NCI-H1930 (cell line): Measurements from ENCODE around the gene FILIP1L.
"Not testable (repeated sequence)": the region's sequence is repeated elsewhere in the genome, so short reads cannot be mapped to it uniquely, and the experiment has no call there.

Experiments used
- DNase-seq, 2 experiments: peaks; one replicate each; lab custom pipeline; 2025; lab: John Stamatoyannopoulos, UW

Gene FILIP1L

DNA sequence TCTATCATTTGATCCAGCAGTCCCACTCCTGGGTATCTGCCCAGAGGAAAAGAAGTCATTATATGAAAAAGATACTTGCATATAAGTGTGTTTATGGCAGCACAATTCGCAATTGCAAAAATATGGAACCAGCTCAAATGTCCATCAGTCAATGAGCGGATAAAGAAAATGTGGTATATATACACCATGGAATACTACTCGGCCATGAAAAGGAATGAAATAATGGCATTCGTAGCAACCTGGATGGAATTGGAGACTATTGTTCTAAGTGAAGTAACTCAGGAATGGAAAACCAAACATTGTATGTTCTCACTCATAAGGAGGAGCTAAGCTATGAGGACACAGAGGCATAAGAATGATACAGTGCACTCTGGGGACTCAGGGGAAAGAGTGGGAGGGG lies 272.4 kb downstream of the FILIP1L start:
- not testable (repeated sequence) for DNase-seq

DNA sequence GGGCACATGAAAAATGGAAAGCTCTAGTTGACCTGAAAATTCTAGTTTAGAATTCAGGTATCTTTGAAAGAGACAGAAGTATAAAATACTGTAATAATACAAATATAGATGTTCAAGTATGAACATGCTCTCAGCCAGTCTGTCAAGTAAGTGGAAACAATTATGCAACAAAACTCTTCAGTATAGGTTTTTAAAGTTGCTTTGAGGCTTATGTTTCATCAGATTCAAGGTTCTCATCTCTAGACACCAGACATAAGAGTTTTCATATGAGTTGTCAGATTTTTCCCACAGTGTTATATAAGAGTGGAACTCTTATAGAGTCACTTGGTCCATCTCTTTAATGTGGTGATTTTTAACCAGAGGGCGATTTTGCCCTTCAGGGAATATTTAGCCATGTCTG lies 274.7 kb downstream of the FILIP1L start:
- DNase-seq = no peak

DNA sequence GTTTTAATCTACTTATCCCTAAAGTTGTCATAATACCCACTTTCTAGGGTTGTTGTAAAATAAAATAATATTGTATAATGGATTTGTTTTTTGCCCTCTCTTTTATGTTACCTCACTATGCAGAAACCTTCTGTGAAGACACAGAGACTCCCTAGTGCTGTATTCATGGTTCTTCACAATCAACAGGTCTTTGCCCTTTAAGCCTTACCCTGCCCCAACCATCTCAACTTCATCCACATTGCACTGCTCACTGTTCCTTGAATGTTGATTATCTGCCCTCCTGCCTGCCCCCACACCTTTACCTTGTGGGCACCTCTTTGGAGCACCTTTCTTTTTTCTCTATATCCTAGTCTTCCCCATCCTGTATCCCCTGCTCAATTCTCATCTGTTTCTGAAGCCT lies 275.5 kb downstream of the FILIP1L start:
- DNase-seq = no peak

DNA sequence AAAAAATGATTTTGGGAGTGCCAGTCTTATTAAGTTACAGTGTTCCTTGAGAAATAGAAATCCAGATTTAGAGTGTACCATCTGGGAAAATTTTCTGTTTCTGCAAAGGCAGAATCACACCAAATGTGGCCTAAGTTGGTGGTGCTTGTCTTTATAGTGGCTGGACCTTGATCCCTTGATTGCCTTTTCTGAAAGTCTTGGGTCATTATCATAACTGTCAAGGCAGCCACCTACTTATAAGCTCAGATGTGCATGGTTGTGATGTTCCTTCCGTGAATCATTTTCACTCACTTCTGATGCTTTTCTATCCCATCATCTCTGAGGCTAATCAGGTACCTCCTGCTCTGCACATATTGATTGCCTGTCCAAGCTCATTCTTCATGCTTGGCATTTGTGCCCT lies 276.6 kb downstream of the FILIP1L start:
- DNase-seq = no peak

DNA sequence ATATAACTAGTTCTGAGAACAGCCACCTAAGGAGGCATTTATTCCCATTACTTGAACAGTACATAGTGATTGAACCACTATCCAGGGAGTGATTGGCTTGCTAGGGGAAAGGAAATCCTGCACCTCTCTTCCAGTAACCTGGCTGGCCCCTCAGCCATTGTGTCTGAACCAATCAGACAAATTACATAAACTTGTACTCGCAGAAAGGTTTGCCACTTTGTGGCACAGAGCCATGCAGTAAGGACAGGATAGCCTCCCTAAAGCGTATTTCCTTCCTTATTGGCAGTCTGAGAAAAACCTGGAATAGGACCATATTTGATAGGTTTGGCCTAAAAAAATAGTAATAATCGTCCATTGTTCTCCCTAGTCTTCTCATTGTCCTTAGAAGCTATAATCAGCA lies 277.6 kb downstream of the FILIP1L start:
- no peak for DNase-seq

DNA sequence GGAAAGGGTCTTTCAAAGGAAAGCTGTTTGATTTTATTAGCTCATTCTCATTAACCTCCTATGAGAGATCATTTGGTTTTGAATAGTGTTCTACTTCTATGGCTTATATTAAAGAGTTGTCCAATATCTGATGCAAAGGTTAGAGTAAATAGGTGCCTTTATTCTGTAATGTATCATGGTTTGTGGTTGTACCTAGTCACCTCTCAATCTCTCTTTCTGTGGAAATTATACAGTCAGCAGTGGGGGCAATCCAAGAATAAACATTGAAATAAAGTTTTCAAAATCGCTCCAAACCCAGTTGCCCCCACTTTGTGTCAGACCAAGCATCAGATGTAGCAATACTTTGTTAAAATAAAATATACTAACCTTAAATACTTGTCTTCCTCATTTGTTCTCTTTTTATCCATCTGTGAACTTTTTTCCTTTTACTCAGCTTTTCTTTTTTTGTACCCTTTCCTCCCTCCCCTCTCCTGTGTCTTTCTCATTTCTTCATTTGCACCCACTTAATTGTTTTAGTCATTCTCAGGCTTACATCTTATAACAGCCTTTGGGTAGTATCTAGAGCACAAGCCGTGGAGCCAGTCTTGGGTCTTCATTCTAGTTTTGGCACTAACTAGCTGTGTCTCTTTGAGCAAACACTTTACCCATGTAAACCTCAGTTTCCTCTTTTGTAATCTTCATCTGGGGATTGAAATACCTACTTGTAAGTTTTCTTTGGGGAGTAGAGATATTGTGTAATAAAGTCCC lies 279.9 kb downstream of the FILIP1L start:
- DNase-seq = no peak

DNA sequence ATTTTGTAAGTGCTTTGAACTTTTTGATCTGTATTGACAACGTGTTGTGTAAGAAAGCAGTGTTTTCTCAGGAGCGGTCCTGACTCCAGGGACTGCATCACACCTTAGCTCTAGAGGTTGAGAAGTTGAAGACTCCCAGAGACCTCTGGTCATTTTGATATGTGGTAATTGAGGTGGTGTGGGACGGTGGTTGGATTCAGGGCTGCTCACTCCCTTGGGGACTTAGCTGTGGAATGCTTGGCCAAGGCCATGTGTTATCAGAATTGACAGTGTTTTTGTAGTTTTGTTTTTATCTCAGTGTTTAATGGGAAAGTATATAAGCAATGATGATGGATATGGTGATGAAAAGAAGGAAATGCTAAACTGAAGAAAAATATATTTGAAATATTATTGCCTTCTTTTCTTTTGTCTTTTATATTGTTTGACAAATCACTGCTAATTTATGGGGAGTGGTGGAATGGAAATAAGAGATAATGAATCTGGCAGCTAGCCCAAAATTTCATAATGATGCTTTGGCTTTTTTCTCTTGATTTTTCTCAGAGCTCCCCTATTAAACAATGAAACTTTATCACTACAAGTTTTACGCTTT lies 280.6 kb downstream of the FILIP1L start:
- DNase-seq = no peak

DNA sequence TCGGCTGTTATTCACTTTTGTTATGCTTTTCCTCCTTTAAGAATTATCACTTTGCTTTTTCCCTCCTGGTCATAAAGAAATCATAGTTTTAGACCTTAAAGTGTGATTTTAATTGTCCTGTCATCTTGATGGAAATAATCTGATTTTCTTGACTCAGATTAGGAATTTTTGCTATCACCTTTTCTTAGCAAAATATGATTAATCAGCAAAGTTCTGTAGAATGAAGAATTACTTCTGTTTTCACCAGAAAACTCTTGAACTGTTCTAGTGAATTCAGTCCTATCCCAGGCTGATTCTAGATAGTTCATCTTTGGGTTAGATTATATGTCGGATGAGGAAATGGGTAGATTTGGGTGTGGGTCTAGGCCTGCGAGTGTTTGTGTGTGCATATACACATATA lies 284.5 kb downstream of the FILIP1L start:
- no peak for DNase-seq

DNA sequence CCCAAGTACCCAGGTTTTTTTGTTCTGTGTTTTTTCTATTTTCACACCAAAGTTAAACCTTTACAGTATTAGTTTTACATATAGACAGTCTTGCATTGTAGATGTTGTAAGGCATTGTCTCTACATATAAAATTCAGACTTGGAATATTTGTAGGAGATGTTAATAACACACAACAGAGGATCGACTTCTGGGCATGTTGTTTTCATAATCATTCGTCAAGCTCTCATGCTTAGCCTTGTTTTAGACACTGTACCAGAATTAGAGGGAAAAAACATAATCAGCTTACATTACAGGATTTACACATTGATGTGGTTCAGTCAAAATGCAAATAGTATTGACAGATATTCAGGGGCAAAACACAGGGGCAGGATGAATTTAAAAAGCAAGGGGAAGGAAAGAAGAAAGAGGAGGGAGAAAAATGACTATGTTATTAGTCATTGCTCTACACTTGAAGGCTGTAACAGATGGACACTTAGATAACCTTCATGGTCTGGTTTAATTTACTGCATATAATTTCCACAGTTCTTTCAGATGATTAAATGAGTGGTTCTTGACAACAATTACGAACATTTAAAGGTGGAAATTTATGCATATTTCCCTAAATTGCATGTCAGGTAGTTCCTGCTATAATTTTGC lies 289.2 kb downstream of the FILIP1L start:
- DNase-seq = no peak

DNA sequence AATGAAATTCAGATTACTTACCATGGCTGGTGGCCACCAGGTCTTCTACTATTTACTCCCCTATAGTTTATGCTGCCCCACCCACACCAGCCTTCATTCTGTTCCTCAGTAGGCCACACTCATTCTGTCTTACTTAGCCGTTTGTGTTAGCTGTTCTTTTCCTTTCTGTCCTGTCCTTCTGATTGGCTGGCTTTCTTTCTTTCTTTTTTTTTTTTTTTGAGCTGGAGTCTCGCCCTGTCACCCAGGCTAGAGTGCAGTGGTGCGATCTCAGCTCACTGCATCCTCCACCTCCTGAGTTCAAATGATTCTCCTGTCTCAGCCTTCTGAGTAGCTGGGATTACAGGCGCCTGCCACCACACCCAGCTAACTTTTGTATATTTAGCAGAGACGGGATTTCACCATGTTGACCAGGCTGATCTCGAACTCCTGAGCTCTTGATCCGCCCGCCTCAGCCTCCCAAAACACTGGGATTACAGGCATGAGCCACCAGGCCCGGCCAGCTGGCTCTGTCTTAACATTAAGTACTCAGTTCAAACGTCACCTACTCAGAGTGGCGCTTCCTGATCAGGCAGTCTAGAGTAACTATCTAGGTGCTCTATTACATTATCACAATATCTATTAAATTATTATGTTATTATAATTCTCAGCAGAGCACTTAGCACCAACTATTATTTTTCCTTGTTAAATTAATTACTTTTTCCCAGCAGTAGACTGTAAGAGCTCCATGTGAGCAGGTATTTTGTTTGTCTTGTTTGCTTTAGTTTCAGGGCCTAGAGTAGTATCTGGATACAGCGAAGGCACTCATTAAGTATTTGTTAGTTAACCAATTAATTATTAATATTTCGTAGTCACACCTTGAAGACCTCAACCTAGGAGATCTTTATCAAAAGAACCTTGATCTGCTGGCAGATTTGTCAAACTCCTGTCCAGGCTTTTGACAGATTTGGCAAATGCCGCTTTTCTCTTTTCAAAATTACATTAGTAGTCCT lies 290.3 kb downstream of the FILIP1L start:
- DNase-seq = no peak

DNA sequence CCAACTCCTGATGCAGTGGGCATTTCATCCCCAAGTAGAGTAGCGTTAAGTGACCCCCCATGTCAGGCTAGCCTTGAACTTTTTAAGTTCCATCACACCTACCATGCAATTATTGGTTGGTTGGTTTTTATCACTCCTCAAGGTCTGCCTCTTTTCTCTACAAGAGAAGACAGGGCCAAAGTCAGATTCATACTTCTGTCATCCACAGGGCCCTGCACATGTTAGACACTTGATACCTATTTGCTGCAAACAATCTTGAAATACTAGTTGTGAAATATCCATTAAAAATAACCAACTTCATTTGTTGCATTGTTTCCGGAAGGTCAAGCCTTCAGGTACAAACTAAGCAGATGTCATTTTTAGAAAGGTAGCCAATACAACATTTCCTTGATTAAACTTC lies 295.5 kb downstream of the FILIP1L start:
- no peak for DNase-seq

DNA sequence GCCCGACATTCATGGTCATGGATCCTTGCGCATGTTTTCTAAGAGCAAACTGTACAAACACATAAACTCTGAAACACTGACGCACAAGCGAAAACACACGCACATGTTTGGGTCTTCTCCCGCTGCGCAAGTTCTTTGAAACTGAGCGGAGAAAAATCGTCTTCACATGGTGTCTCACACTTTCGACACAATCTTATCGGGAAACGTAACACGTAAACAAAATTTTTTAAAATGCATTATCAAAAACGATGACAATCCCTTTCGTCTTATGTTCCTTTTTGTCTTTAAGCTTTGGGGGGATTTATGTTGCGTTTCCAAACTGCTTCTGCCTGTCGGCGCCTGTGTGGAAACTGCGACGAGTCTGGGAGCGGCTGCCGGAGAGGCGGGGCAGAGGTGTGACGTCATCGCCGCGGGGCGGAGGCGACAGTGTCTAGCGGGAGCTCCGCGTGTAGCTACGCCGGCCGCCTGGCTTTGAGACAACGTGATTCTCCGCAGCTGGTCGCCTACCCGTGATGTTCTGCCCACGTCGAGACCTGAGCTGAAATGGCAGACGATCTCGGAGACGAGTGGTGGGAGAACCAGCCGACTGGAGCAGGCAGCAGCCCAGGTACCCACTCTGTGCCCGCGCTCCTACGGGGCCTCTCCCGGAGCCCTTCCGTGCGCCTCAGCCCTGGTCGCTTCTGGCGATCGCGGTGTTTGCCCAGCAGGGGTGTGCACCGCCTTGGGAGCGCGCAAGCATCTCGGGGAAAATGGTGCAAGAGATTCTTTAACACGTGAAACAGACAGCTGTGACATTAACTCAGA lies 296.7 kb downstream of the FILIP1L start, which contains the start of gene CMSS1:
Gene CMSS1, plus strand, starts transcription at position 426 of the 804 bp plus-strand sequence.
- peak; percentile 69 to 84 for DNase-seq

DNA sequence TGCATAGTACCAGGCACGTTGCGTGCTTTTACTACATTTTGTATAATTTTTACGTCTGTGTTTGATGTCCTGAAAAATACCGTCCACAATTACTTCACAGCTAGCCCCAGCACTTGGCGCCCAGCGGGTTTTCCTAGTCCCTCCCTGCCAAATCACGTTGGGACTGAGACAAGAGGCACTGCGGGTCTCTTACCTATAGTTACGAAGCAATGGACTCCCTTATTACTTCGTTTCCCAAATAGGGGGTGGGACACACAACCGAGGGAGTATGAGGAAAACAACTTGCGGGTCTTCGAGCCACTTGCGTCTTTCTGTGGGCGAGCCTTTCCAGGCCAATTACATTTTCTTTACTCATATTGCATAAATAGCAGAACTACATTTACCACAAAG lies 297.3 kb downstream of the FILIP1L start:
- DNase-seq = peak in 1 of 2 experiments; percentile 18

DNA sequence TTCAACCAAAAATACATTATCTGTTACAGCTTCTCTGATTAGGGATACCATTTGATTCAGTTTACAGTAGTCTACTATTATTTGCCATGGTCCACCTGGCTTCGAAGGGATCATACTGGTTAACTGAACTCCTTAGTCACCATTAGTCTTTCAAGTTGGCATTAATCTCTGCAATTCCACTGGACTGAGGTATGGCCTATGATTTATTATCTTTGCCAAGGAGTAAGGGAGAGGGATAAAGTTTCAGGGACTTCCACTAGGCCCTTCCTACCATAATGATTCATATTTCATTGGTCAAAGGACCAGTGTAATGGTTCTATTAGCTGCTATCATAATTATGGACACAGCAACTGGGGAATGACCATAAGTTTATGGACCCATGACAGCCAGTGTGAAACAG lies 303.9 kb downstream of the FILIP1L start:
- no peak for DNase-seq

DNA sequence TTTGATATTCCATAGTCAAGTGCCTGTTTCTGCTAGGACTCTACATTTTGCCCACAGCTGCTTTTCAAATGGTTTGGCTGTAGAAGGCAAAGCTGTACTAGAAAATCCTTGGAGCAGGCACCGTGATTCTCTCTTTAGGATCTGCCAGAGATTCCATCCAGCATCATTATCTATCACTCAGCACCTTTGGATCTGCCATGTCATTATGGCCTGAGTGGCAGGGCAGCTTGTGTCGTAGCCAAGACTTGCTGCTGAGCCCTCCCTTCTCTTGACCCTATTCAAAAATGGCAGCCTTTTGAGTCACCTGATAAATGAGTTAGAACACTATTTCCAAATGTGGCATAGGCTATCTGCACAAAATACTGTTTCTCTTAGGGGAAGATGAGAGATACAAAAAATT lies 304.7 kb downstream of the FILIP1L start:
- no peak for DNase-seq

DNA sequence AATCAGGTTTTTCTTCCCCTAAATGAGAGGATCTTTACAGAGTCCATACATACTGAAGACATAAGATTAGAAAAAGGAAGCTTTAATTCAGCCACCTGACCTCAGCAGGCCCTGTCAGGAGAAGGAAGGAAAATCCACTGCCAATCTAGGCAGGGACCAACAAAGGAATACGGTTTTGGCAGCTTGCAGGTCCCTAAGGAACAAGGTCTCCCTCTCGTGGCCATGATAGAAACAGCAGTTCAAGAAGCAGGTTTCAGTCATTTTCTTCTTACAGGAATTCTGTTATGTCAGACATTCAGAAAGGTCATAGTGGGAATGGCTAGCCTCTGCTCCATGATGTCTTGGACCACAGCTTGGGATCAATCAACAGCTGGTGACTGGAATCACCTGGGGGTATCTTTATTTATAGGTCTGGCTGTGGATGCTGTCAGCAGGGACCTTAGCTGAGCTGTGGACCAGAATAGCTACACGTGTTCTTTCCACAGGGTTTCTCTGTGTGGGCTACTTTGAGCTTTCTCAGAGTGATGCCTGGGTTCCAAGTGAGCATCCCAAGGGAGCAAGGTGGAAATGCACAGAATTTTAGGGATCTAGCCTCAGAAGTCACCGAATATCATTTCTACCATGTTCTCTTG lies 306.0 kb downstream of the FILIP1L start:
- DNase-seq = peak in 1 of 2 experiments; percentile 5

DNA sequence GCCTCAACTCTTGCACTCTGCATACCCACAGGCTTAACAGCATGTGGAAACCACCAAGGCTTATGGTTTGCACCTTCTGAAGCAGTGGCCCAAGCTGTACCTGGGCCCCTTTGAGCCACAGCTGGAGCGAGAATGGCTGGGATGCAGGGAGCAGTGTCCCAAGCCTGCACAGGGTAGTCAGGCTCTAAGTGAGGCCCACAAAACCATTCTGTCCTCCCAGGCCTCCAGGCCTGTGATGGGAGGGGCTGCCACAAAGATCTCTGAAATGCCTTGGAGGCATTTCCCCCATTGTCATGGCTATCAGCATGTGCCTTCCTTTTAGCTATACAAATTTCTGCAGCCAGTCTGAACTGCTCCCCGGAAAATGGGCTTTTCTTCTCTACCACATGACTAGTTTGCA lies 309.1 kb downstream of the FILIP1L start:
- DNase-seq = no peak

DNA sequence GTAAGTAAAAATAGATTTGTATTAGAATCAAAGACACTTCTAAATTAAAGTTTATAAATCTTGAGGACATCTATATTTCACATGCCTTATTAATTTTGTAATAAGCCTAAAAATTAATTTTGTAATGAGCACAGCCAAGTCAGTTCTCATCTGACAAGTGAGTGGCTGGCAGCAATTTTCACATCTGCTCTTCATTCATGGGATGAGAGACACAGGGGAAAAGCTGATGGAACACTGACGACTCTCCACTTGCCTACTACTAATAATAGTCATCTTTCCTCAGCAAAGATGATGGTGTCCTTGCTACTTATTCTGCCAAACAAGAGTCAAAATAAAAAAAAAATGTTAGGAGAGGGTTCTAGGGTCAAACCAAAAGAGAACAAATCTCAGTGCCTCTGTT lies 311.0 kb downstream of the FILIP1L start:
- no peak for DNase-seq

DNA sequence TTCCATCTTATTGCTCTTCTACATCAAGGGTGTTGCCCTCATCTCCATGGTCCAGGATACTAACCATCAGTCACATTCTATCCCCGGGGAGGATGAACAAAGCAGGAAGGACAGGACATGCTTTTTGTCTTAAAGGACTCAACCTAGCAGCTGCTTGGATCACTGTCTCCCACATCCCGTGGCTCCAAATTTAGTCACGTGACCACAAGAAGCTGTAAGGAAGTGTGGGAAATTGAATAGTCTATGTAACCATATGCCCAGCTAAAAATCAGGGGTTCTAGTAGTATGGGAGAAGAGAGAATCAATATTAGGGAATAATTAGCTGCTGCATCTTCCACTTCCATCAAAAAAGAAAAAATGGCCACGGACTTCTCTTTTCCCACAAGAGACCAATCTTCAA lies 314.9 kb downstream of the FILIP1L start:
- DNase-seq = no peak

DNA sequence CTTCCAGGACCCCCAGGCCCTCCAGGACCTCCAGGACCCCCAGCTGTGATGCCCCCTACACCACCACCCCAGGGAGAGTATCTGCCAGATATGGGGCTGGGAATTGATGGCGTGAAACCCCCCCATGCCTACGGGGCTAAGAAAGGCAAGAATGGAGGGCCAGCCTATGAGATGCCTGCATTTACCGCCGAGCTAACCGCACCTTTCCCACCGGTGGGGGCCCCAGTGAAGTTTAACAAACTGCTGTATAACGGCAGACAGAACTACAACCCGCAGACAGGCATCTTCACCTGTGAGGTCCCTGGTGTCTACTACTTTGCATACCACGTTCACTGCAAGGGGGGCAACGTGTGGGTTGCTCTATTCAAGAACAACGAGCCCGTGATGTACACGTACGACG lies 318.7 kb downstream of the FILIP1L start:
- no peak for DNase-seq

DNA sequence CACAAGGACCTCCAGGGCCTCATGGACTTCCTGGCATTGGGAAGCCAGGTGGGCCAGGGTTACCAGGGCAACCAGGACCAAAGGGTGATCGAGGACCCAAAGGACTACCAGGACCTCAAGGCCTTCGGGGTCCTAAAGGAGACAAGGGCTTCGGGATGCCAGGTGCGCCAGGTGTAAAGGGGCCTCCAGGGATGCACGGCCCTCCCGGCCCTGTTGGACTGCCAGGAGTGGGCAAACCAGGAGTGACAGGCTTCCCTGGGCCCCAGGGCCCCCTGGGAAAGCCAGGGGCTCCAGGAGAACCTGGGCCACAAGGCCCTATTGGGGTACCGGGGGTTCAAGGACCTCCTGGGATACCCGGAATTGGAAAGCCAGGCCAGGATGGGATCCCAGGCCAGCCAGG lies 319.8 kb downstream of the FILIP1L start:
- no peak for DNase-seq
